GM12878 (cell line): ENCODE measurements around the gene RAP2C. TPM values are rescaled to one million over a fixed set of nuclear protein-coding genes. Genes with fewer than 3 reads are reported as not detected.

ENCODE experiments used
- CBX5 ChIP-seq: sonication (generic); IDR thresholded peaks from 2 replicates; pipeline ENCODE4 v1.6.1; 2016; ENCODE audit warnings: low read depth, moderate library complexity, mild to moderate bottlenecking, inconsistent platforms
- CHD2 ChIP-seq: IDR thresholded peaks from 2 replicates; pipeline ENCODE4 v1.6.1; 2011; ENCODE audit warnings: low read depth, low read length, improper control_type of control experiment, borderline replicate concordance
- EGR1 ChIP-seq, 2 experiments: IDR thresholded peaks; 1 replicate in 1 of 2; 2 replicates in 1 of 2; pipeline ENCODE4 v1.6.1; 2011 to 2012; ENCODE audit warnings: low read depth in 2 of 2, low read length in 2 of 2, borderline replicate concordance in 1 of 2, mild to moderate bottlenecking in 1 of 2, moderate library complexity in 1 of 2
- ELK1 ChIP-seq: IDR thresholded peaks from 2 replicates; pipeline ENCODE4 v1.6.1; 2012; ENCODE audit warnings: low read depth, low read length, improper control_type of control experiment
- ETV6 ChIP-seq, 2 experiments: fragments of 450-650 bp in 1 of 2; IDR thresholded peaks in 1 of 2; conservative IDR thresholded peaks in 1 of 2; 2 replicates each; pipeline ENCODE4 v1.6.1; 2014; ENCODE audit warnings: antibody characterized with exemption in 1 of 2, borderline replicate concordance in 1 of 2, low read depth in 1 of 2, mild to moderate bottlenecking in 1 of 2, moderate library complexity in 1 of 2
- GABPA ChIP-seq: IDR thresholded peaks from 2 replicates; pipeline ENCODE4 v1.6.1; 2014; ENCODE audit warnings: antibody characterized with exemption, low read depth, mild to moderate bottlenecking, inconsistent platforms
- IKZF1 ChIP-seq: fragments of 450-650 bp; conservative IDR thresholded peaks from 2 replicates; pipeline ENCODE4 v1.6.1; 2017; ENCODE audit warnings: antibody characterized with exemption, mild to moderate bottlenecking
- KLF5 ChIP-seq: fragments of 450-650 bp; IDR thresholded peaks from 2 replicates; pipeline ENCODE4 v1.6.1; 2014; ENCODE audit warnings: mild to moderate bottlenecking; ENCODE audit not compliant: partially characterized antibody
- MLLT1 ChIP-seq: fragments of 450-650 bp; IDR thresholded peaks from 2 replicates; pipeline ENCODE4 v1.6.1; 2016; ENCODE audit warnings: mild to moderate bottlenecking
- MTA2 ChIP-seq: fragments of 450-650 bp; IDR thresholded peaks from 2 replicates; pipeline ENCODE4 v1.6.1; 2016; ENCODE audit warnings: low read depth, mild to moderate bottlenecking, moderate library complexity
- MYC ChIP-seq: IDR thresholded peaks from 2 replicates; pipeline ENCODE4 v1.6.1; 2011; ENCODE audit warnings: mild to moderate bottlenecking, low read length, moderate library complexity, inconsistent platforms; ENCODE audit not compliant: insufficient read depth, insufficient replicate concordance, insufficient read length, severe bottlenecking
- NR2C1 ChIP-seq: fragments of 450-650 bp; IDR thresholded peaks from 2 replicates; pipeline ENCODE4 v1.6.1; 2017; ENCODE audit warnings: antibody characterized with exemption, mild to moderate bottlenecking, moderate library complexity
- RB1 ChIP-seq: fragments of 450-650 bp; formaldehyde crosslinking; IDR thresholded peaks from 2 replicates; pipeline ENCODE4 v1.6.1; 2017; ENCODE audit warnings: mild to moderate bottlenecking, borderline replicate concordance
- YY1 ChIP-seq: IDR thresholded peaks from 2 replicates; pipeline ENCODE4 v1.6.1; 2011; ENCODE audit warnings: low read depth, mild to moderate bottlenecking, low read length
- ZNF207 ChIP-seq: fragments of 450-650 bp; IDR thresholded peaks from 2 replicates; pipeline ENCODE4 v1.6.1; 2014; ENCODE audit warnings: antibody characterized with exemption, mild to moderate bottlenecking, borderline replicate concordance
- polyA plus RNA-seq, 11 experiments: library from polyadenylated mRNA; depleted of rRNA in 4 of 11; unstranded in 6 of 11; stranded (reverse) in 5 of 11; fragments of >200 nt; fragmentation: Nextera tagmentation in 4 of 11; fragmentation: Illumina TruSeq in 1 of 11; extraction: Ambion mirVana in 4 of 11; extraction: Trizol in 1 of 11; gene quantifications; 1 replicate in 1 of 11; 2 replicates in 10 of 11; pipeline versions ENCODE4 v1.2.1 to v1.2.3, GENCODE V29; 2011 to 2016; ENCODE audit warnings: inconsistent platforms in 2 of 11, missing spikeins in 2 of 11, low read depth in 1 of 11
- total RNA-seq, 4 experiments: library from RNA; depleted of rRNA in 3 of 4; stranded (reverse); fragments of >200 nt in 3 of 4; fragmentation: Illumina TruSeq in 1 of 4; extraction: Trizol in 1 of 4; gene quantifications; 2 replicates each; pipeline versions ENCODE4 v1.2.1 to v1.2.3, GENCODE V29; 2013 to 2021
- TF ChIP-seq, protein P1 (sequence below): fragments of 450-650 bp; IDR thresholded peaks from 2 replicates; pipeline ENCODE4 v1.6.1; 2017; ENCODE audit warnings: mild to moderate bottlenecking, moderate library complexity
- TF ChIP-seq, protein P2 (sequence below): fragments of 450-650 bp; IDR thresholded peaks from 2 replicates; pipeline ENCODE4 v1.6.1; 2017; ENCODE audit warnings: mild to moderate bottlenecking
- TF ChIP-seq, protein P3 (sequence below): IDR thresholded peaks from 2 replicates; pipeline ENCODE4 v1.6.1; 2012; ENCODE audit warnings: low read depth, low read length, improper control_type of control experiment

RAP2C gene
- total and polyA plus RNA-seq, 10 of the 15 experiments (the other 5 are each of a cell fraction or from before 2014, with no cell fraction given): 17.1 to 32.1 (median 25.4) TPM

DNA sequence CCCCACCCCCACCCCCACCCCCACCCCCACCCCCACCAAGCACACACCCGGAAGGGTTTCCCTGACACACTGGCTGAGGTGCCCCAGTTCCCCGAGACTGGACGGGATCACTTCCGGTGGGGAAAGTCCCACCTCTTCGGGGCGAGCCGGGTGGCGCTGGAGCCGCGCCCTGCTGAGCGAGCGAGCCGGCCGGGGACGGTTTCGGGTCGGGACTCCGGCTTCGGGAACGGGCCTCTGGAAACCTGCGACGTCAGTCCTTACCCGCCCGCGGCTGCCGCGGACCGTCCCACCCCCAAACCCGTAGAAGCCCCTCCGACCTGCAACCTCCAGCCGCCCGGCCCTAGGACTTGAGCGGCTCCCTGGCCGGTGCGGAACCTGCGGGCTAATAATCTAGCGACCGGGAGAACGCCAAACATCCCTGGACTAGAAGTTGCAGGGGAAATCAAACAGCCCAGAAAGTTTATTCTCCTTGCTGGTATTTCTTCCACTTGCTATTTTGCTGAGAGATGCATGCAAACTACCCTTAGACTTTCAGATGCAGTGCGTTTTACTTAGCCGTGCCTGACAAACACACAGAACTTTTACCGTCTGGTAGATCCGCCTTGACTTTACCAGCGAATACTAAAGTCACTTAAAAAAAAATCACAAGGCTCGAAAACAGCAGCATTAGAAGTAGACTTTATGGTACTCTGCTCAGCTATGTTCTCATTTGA, 991 bp downstream of the RAP2C start (continued):
- TF ChIP-seq MLLT1: no peak
- no peak for TF ChIP-seq KLF5
- no peak for TF ChIP-seq CBX5
- TF ChIP-seq RB1: no peak
- TF ChIP-seq ZNF207: no peak
- TF ChIP-seq, protein P1, sequence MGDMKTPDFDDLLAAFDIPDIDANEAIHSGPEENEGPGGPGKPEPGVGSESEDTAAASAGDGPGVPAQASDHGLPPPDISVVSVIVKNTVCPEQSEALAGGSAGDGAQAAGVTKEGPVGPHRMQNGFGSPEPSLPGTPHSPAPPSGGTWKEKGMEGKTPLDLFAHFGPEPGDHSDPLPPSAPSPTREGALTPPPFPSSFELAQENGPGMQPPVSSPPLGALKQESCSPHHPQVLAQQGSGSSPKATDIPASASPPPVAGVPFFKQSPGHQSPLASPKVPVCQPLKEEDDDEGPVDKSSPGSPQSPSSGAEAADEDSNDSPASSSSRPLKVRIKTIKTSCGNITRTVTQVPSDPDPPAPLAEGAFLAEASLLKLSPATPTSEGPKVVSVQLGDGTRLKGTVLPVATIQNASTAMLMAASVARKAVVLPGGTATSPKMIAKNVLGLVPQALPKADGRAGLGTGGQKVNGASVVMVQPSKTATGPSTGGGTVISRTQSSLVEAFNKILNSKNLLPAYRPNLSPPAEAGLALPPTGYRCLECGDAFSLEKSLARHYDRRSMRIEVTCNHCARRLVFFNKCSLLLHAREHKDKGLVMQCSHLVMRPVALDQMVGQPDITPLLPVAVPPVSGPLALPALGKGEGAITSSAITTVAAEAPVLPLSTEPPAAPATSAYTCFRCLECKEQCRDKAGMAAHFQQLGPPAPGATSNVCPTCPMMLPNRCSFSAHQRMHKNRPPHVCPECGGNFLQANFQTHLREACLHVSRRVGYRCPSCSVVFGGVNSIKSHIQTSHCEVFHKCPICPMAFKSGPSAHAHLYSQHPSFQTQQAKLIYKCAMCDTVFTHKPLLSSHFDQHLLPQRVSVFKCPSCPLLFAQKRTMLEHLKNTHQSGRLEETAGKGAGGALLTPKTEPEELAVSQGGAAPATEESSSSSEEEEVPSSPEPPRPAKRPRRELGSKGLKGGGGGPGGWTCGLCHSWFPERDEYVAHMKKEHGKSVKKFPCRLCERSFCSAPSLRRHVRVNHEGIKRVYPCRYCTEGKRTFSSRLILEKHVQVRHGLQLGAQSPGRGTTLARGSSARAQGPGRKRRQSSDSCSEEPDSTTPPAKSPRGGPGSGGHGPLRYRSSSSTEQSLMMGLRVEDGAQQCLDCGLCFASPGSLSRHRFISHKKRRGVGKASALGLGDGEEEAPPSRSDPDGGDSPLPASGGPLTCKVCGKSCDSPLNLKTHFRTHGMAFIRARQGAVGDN: no peak
- peak; percentile 84 for TF ChIP-seq CHD2
- TF ChIP-seq, protein P2, sequence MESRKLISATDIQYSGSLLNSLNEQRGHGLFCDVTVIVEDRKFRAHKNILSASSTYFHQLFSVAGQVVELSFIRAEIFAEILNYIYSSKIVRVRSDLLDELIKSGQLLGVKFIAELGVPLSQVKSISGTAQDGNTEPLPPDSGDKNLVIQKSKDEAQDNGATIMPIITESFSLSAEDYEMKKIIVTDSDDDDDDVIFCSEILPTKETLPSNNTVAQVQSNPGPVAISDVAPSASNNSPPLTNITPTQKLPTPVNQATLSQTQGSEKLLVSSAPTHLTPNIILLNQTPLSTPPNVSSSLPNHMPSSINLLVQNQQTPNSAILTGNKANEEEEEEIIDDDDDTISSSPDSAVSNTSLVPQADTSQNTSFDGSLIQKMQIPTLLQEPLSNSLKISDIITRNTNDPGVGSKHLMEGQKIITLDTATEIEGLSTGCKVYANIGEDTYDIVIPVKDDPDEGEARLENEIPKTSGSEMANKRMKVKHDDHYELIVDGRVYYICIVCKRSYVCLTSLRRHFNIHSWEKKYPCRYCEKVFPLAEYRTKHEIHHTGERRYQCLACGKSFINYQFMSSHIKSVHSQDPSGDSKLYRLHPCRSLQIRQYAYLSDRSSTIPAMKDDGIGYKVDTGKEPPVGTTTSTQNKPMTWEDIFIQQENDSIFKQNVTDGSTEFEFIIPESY: no peak
- TF ChIP-seq ETV6 (conservative IDR thresholded peaks at IDR 0.05 in 1 of 2, IDR thresholded peaks at IDR 0.05 in 1 of 2; ENCODE audit: borderline replicate concordance in 1 of 2, low read depth in 1 of 2): peak in 1 of 2 experiments; percentile 66; a peak in 2 of 4 replicates
- TF ChIP-seq MYC: no peak
- TF ChIP-seq EGR1 (IDR thresholded peaks at IDR 0.05; ENCODE audit: borderline replicate concordance in 1 of 2, low read depth in 2 of 2, low read length in 2 of 2): 0 out of 3 replicates have a peak, but pooled peaks of 1 of the 2 experiments have one; percentile 25
- 0 out of 2 replicates have a peak, but pooled peaks have one; percentile 57 for TF ChIP-seq ELK1
- TF ChIP-seq, protein P3, sequence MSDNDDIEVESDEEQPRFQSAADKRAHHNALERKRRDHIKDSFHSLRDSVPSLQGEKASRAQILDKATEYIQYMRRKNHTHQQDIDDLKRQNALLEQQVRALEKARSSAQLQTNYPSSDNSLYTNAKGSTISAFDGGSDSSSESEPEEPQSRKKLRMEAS: no peak
- TF ChIP-seq YY1: no peak; the same call in 1 of the 2 replicates
- TF ChIP-seq MTA2: no peak
- peak; percentile 34 for TF ChIP-seq IKZF1
- TF ChIP-seq GABPA: peak; percentile 88
- peak; percentile 75 for TF ChIP-seq NR2C1
